ENCODE results near the gene CTSS. TPM values are rescaled to one million over a fixed set of nuclear protein-coding genes. Genes with fewer than 3 reads are reported as not detected.

CTSS gene
- total RNA-seq, 2 donors from 2014 or later = 11.3 to 24.6 TPM

DNA sequence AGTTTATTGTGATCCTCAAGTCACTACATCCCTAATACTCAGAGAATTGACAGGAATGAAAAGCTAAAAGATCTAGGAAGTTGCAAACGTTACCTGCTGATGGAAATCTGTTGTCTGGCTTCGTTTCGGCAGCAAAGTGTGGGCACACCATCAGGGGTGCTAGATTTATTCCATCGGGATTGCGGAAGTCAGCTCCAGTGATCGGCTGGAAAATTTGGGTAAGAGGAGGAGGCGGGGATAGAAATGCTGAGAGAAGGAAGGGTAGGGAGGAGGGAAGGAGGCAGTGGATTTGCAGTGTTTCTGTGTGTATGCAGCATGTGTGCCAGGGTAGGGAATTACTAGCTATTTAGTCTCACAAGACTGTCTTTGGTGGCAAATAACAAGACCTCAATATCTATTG, 42.5 kb upstream of the CTSS start, which contains the start of gene CTSK:
TSS of gene CTSK (minus strand) at position 140 of the 400 bp plus-strand sequence. CDS start 1,455 bp downstream, outside the sequence.
- TF ChIP-seq POLR2A (IDR thresholded peaks at IDR 0.05) (no peak), POLR2AphosphoS5 (IDR thresholded peaks at IDR 0.05) (no peak)
- TF ChIP-seq, protein P1, sequence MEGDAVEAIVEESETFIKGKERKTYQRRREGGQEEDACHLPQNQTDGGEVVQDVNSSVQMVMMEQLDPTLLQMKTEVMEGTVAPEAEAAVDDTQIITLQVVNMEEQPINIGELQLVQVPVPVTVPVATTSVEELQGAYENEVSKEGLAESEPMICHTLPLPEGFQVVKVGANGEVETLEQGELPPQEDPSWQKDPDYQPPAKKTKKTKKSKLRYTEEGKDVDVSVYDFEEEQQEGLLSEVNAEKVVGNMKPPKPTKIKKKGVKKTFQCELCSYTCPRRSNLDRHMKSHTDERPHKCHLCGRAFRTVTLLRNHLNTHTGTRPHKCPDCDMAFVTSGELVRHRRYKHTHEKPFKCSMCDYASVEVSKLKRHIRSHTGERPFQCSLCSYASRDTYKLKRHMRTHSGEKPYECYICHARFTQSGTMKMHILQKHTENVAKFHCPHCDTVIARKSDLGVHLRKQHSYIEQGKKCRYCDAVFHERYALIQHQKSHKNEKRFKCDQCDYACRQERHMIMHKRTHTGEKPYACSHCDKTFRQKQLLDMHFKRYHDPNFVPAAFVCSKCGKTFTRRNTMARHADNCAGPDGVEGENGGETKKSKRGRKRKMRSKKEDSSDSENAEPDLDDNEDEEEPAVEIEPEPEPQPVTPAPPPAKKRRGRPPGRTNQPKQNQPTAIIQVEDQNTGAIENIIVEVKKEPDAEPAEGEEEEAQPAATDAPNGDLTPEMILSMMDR (IDR thresholded peaks at IDR 0.05) = no peak
- intact Hi-C loops (cut with DNase I) = no loop called here
- no peak within 1 kb of the TSS for H3K27ac ChIP-seq
- no peaks in the 10 kb centered on the region for H3K9me3 ChIP-seq
- WGBS = 51% methylated on average over 7 of the region's 7 CpGs
- H3K4me3 ChIP-seq = peak within 1 kb of the TSS; percentile 4 to 8
- DNase-seq (ENCODE audit: low spot score) = no peak
- peaks cover 4% of the 10 kb centered on the region for H3K4me1 ChIP-seq (replicated peaks)
- H3K27me3 ChIP-seq (replicated peaks; ENCODE audit: insufficient read depth) = no peaks in the 10 kb centered on the region
- H3K36me3 ChIP-seq = no peaks in the 10 kb centered on the region

DNA sequence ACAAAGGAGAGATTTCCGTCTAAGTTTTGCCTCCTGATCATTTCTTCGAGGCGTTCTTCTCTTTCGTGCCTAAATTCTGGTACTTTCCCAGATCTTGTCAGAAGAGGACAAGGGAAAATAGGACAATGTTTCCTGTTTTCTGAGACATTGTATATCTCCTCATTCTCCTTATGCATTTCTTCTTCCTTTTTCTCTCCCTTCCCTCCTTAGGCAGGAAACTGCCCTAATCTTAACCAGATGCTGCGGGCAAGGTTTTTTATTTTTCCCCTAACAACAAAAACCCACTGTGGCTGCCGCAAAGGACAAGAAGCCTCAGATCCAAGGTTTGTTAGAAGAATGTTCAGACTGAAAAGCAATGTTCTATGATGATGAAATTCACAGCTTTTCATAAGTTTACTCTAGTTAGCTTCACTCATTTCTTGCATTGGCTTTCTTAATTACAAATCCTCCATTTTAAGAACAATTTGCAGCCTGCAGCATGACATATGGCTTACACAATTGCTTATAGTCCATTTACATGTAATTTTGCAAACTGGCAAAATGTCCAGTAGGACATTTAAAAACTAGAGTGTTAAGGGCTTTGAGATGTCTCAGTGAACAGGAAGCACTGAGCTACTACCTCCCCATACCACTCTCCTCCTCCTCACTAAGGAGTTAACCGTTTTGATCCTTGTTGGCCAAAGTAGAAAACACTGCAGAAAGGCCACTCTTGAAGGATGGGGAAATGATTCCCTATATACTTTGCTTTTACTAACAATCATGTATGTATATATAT, 41.9 kb upstream of the CTSS start:
- TF ChIP-seq, protein P1 (IDR thresholded peaks at IDR 0.05) = no peak
- H3K4me3 ChIP-seq = peak overlapping the region; percentile 4 to 8
- H3K27me3 ChIP-seq (replicated peaks; ENCODE audit: insufficient read depth) = no peaks in the 10 kb centered on the region
- no peak overlapping the region for H3K27ac ChIP-seq
- no peak for DNase-seq (ENCODE audit: low spot score)
- 54% methylated on average over 7 of the region's 7 CpGs for WGBS
- intact Hi-C loops (cut with DNase I) = no loop called here
- H3K4me1 ChIP-seq (replicated peaks) = peaks cover 4% of the 10 kb centered on the region
- H3K36me3 ChIP-seq = no peaks in the 10 kb centered on the region
- H3K9me3 ChIP-seq = no peaks in the 10 kb centered on the region

DNA sequence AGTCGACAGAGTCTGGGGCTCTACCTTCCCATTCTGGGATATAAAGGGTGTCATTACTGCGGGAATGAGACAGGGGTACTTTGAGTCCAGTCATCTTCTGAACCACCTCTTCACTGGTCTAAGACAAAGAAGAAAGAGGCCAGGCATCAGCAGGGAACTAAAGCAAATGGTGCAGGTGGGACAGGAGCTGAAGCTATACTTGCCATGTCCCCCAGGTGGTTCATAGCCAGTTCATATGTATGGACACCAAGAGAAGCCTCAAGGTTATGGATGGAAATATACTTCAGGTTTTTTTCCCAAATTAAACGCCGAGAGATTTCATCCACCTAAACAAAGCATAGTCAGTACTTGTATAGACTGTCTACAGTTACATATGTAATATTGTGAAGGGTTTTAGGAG, 40.3 kb upstream of the CTSS start:
- H3K9me3 ChIP-seq = no peaks in the 10 kb centered on the region
- H3K4me3 ChIP-seq = no peak overlapping the region
- DNase-seq (ENCODE audit: low spot score) = no peak
- H3K27me3 ChIP-seq (replicated peaks; ENCODE audit: insufficient read depth) = no peaks in the 10 kb centered on the region
- H3K36me3 ChIP-seq = no peaks in the 10 kb centered on the region
- WGBS = 81% methylated on average over 4 of the region's 4 CpGs
- H3K27ac ChIP-seq = no peak overlapping the region
- intact Hi-C loops (cut with DNase I) = no loop called here
- no peak for TF ChIP-seq POLR2A (IDR thresholded peaks at IDR 0.05)
- TF ChIP-seq POLR2AphosphoS5 (IDR thresholded peaks at IDR 0.05) = no peak
- TF ChIP-seq, protein P1 (IDR thresholded peaks at IDR 0.05) = no peak
- no peaks in the 10 kb centered on the region for H3K4me1 ChIP-seq (replicated peaks)

DNA sequence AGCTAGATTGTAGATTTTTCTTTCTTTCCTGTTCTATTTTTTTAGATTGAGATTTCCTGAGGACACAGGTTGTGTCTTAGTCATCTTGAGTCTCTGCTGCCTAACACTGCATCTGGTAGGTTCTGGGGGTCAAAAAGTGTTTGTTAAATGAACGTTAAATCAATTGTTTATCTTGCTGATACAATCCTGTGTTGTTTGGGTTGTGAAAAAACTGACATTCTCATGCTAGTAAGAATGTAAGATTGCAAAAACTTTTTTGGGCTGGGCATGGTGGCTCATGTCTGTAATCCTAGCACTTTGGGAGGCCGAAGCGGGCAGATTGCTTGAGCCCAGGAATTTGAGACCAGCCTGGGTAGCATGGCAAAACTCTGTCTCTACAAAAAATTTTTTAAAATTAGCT, 39.1 kb upstream of the CTSS start:
- H3K4me1 ChIP-seq (replicated peaks) = no peaks in the 10 kb centered on the region
- H3K27me3 ChIP-seq (replicated peaks; ENCODE audit: insufficient read depth) = no peaks in the 10 kb centered on the region
- TF ChIP-seq POLR2AphosphoS5 (IDR thresholded peaks at IDR 0.05) = no peak
- TF ChIP-seq, protein P1 (IDR thresholded peaks at IDR 0.05) = no peak
- TF ChIP-seq POLR2A (IDR thresholded peaks at IDR 0.05) = no peak
- 84% methylated on average over 3 of the region's 3 CpGs for WGBS
- no peaks in the 10 kb centered on the region for H3K9me3 ChIP-seq
- no peaks in the 10 kb centered on the region for H3K36me3 ChIP-seq
- no peak for DNase-seq (ENCODE audit: low spot score)
- H3K4me3 ChIP-seq = no peak overlapping the region
- H3K27ac ChIP-seq = no peak overlapping the region
- intact Hi-C loops (cut with DNase I) = no loop called here

DNA sequence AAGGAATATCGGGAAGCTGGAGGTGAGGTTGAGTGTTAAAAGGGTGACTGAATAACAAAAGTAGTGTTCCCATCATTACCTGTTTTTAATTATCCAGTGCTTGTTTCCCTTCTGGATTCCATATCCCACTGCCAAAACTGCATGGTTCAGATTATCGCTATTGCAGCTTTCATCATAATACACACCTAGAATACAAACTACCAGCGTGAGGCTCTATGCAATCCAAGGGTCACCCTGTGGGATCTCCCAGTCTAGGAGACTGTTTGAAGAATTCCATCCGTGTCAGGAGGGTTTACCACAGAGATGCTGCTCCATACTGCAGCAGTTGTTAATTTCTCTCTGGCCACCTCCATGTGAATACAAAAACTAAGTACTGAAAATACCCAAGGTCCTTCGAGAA, 33.5 kb upstream of the CTSS start:
- Histone ChIP-seq H3K4me3 (no peak overlapping the region), H3K27me3 (replicated peaks; ENCODE audit: insufficient read depth) (no peaks in the 10 kb centered on the region), H3K27ac (no peak overlapping the region), H3K4me1 (replicated peaks) (no peaks in the 10 kb centered on the region), H3K9me3 (no peaks in the 10 kb centered on the region), H3K36me3 (no peaks in the 10 kb centered on the region)
- intact Hi-C loops (cut with DNase I) = no loop called here
- no peak for TF ChIP-seq POLR2AphosphoS5 (IDR thresholded peaks at IDR 0.05)
- TF ChIP-seq, protein P1 (IDR thresholded peaks at IDR 0.05) = no peak
- TF ChIP-seq POLR2A (IDR thresholded peaks at IDR 0.05) = no peak
- 82% methylated on average over 5 of the region's 5 CpGs for WGBS
- no peak for DNase-seq (ENCODE audit: low spot score)
